Endothelial cell of umbilical vein (primary cell): ENCODE results near the gene EXD3. TPM values are rescaled to one million over a fixed set of nuclear protein-coding genes. Genes with fewer than 3 reads are reported as not detected.

Source experiments
- BruUV-seq: library from RNA; stranded (reverse); fragments of 400-500 nt; replicated peaks from 2 replicates; lab custom pipeline; 2021; lab: Mats Ljungman, UMichigan
- CTCF ChIA-PET: fragments of 300-600, 350-600 bp; sonication (Branson Sonifier 250); formaldehyde crosslinking; loops from one replicate; lab custom pipeline; 2021; ENCODE audit warnings: antibody characterized with exemption, inconsistent platforms; lab: Charles Lee
- POLR2A ChIA-PET: fragments of 300-600, 350-600 bp; sonication (Branson Sonifier 250); formaldehyde crosslinking; loops from one replicate; lab custom pipeline; 2021; ENCODE audit warnings: antibody characterized with exemption, inconsistent platforms; lab: Charles Lee
- DNase-seq: peaks from one replicate; pipeline ENCODE4 v3.0.0-alpha.2; 2011; ENCODE audit warnings: low read depth, low spot score
- FAIRE-seq: peaks from 2 replicates; lab custom pipeline; 2011; peaks lifted over from hg19 to GRCh38; lab: Jason Lieb, UNC
- H2AFZ ChIP-seq: 2 replicates; pipeline ENCODE4 v1.6.0; 2012; ENCODE audit warnings: low read depth, low read length, control low read depth, inconsistent platforms
- H3K27ac ChIP-seq: 2 replicates; pipeline ENCODE4 v1.5.1; 2011; ENCODE audit warnings: low read depth, mild to moderate bottlenecking, control low read depth, low read length, moderate library complexity; ENCODE audit not compliant: insufficient read depth
- H3K27me3 ChIP-seq, 2 experiments: 2 replicates each; pipeline versions ENCODE4 v1.6.0 to v1.6.1; 2011; ENCODE audit warnings: low read length in 2 of 2, mixed read lengths in 1 of 2; ENCODE audit not compliant: control insufficient read depth in 2 of 2, insufficient read depth in 2 of 2
- H3K36me3 ChIP-seq, 2 experiments: 2 replicates in 1 of 2; 3 replicates in 1 of 2; pipeline ENCODE4 v1.5.1; 2011; ENCODE audit warnings: low read length in 2 of 2, mild to moderate bottlenecking in 1 of 2, moderate library complexity in 1 of 2; ENCODE audit not compliant: control insufficient read depth in 2 of 2, insufficient read depth in 2 of 2; ENCODE audit errors: extremely low read depth in 1 of 2
- H3K4me1 ChIP-seq: 3 replicates; pipeline ENCODE4 v1.5.1; 2011; ENCODE audit warnings: mild to moderate bottlenecking, low read length; ENCODE audit not compliant: control insufficient read depth, insufficient read depth; ENCODE audit errors: extremely low read depth
- H3K4me2 ChIP-seq: 2 replicates; pipeline ENCODE4 v1.6.1; 2011; ENCODE audit warnings: low read length, control low read depth, mixed read lengths; ENCODE audit not compliant: insufficient read depth
- H3K4me3 ChIP-seq, 3 experiments: fragments of 200-600 bp in 1 of 3; sonication (generic), shearing (Covaris generic) in 1 of 3; replicated peaks in 1 of 3; 2 replicates each; pipeline ENCODE4 v1.5.1; 2011 to 2016; ENCODE audit warnings: control low read depth in 3 of 3, low read length in 3 of 3, mild to moderate bottlenecking in 2 of 3, inconsistent platforms in 1 of 3, low read depth in 1 of 3, moderate library complexity in 1 of 3; ENCODE audit not compliant: insufficient read depth in 1 of 3
- H3K79me2 ChIP-seq: 2 replicates; pipeline ENCODE4 v1.6.0; 2012; ENCODE audit warnings: low read length, inconsistent platforms; ENCODE audit not compliant: control insufficient read depth, insufficient read depth
- H3K9ac ChIP-seq: replicated peaks from 2 replicates; pipeline ENCODE3; 2011; ENCODE audit warnings: low read length, control low read depth; ENCODE audit not compliant: insufficient read depth; ENCODE audit errors: extremely low read depth
- H3K9me1 ChIP-seq: replicated peaks from 3 replicates; pipeline ENCODE4 v1.6.0; 2011; ENCODE audit warnings: mild to moderate bottlenecking, low read length; ENCODE audit not compliant: control insufficient read depth, insufficient read depth; ENCODE audit errors: extremely low read depth
- H3K9me3 ChIP-seq: replicated peaks from 2 replicates; pipeline ENCODE4 v1.5.1; 2012; ENCODE audit warnings: low read length, inconsistent platforms; ENCODE audit not compliant: control insufficient read depth, insufficient read depth
- H4K20me1 ChIP-seq: replicated peaks from 2 replicates; pipeline ENCODE3; 2011; ENCODE audit warnings: mild to moderate bottlenecking, low read length; ENCODE audit not compliant: control insufficient read depth, insufficient read depth; ENCODE audit errors: extremely low read depth
- EZH2 ChIP-seq: IDR thresholded peaks from 2 replicates; pipeline ENCODE4 v1.6.1; 2012; ENCODE audit warnings: borderline replicate concordance, low read depth, mild to moderate bottlenecking, moderate library complexity, low read length, inconsistent platforms; ENCODE audit not compliant: severe bottlenecking
- FOS ChIP-seq: IDR thresholded peaks from 2 replicates; pipeline ENCODE4 v1.6.1; 2011; ENCODE audit warnings: mild to moderate bottlenecking, low read length, moderate library complexity, borderline replicate concordance; ENCODE audit not compliant: insufficient read depth
- GATA2 ChIP-seq: IDR thresholded peaks from 2 replicates; pipeline ENCODE4 v1.7.0; 2011; ENCODE audit warnings: low read depth, mild to moderate bottlenecking, moderate library complexity, mixed read lengths, low read length; ENCODE audit not compliant: insufficient read length, insufficient read depth
- JUN ChIP-seq: IDR thresholded peaks from 2 replicates; pipeline ENCODE4 v1.6.1; 2011; ENCODE audit warnings: borderline replicate concordance, low read depth; ENCODE audit not compliant: insufficient read length, insufficient read depth
- MAX ChIP-seq: IDR thresholded peaks from 2 replicates; pipeline ENCODE4 v1.6.1; 2011; ENCODE audit not compliant: insufficient read depth, insufficient read length
- MYC ChIP-seq: IDR thresholded peaks from one replicate; pipeline ENCODE4 v1.6.1; 2011; ENCODE audit warnings: mild to moderate bottlenecking, low read depth, low read length
- POLR2A ChIP-seq: IDR thresholded peaks from 2 replicates; pipeline ENCODE4 v1.6.1; 2012; ENCODE audit warnings: low read depth, mild to moderate bottlenecking, control low read depth, low read length
- POLR2AphosphoS5 ChIP-seq: IDR thresholded peaks from 2 replicates; pipeline ENCODE4 v1.6.1; 2012; ENCODE audit warnings: low read depth, mild to moderate bottlenecking, control low read depth, low read length, moderate library complexity; ENCODE audit not compliant: insufficient read depth
- dilution Hi-C: fragments of 300-500 bp; cut with MboI; formaldehyde crosslinking; loops from one replicate; pipeline ENCODE4 v1.15.0; 2019; ENCODE audit warnings: low sequenced_read_pairs; ENCODE audit not compliant: extremely low pct_ligation_motif_present
- intact Hi-C: fragments of 100-400 bp; cut with micrococcal nuclease; formaldehyde crosslinking; loops from one replicate; pipeline ENCODE4 v1.10.0; 2022
- polyA plus RNA-seq, 4 experiments: library from polyadenylated mRNA; depleted of rRNA in 3 of 4; stranded (reverse) in 3 of 4; unstranded in 1 of 4; fragments of >200 nt; gene quantifications; 2 replicates each; pipeline versions ENCODE4 v1.2.1 to v1.2.3, GENCODE V29; 2011 to 2012; ENCODE audit warnings: missing spikeins in 1 of 4
- total RNA-seq: library from RNA; stranded (reverse); gene quantifications from 2 replicates; pipeline ENCODE4 v1.2.3, GENCODE V29; 2021
- TF ChIP-seq, protein P1 (sequence below), 2 donors: IDR thresholded peaks; 1 replicate in 1 of 2; 2 replicates in 1 of 2; pipeline ENCODE4 v1.5.1; 2011; ENCODE audit warnings: low read length in 2 of 2, mild to moderate bottlenecking in 2 of 2, moderate library complexity in 2 of 2, control low read depth in 1 of 2, inconsistent platforms in 1 of 2, low read depth in 1 of 2; ENCODE audit not compliant: insufficient read depth in 1 of 2; ENCODE audit errors: extremely low read depth in 1 of 2

Gene EXD3
- total and polyA plus RNA-seq, 2 donors (not counting 3 experiments of a cell fraction or from before 2014, with no cell fraction given), result 17.7 to 30.3 TPM

DNA sequence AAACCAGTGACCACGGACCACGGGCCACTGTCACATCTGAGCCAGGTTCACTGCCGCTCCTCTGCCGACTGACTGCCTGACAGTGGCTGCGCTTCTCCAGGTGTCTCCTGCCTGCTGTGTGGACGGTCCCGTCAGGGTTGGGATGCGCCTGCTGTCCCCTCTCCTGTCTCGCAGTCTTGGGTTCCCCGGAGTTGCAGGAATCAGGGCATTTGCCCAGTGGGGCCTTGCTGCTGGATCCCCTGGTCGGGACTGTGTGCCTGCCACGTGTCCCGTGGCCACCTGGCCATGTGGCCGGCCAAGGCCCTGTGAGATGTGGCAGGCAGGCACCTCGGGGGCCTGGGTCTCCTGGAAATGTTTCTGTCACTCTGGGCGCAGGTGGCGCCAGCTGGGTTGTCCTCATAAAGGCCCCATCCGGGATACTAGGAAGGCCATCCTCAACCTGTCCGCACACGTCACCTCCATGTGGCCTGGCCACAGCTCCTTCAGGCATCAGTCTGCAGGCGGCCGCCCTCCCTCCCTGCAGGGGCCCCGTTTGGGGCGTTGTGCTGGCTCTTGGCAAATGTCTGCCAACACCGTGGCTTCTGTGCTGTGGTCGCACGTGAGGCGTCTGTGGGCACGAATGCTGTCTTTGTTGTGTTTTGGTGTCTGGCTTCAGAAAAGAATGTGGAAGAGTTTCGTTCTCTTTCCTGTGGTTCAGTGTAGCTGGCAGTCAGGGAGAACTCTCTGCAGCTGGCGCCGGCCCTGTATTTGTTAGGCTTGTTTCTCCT is 151.8 kb downstream of the EXD3 start:
- Histone ChIP-seq H3K27ac (no peak overlapping the region), H2AFZ (no peak overlapping the region), H3K9me1 (no peaks in the 10 kb centered on the region), H3K9me3 (no peaks in the 10 kb centered on the region), H4K20me1 (no peaks in the 10 kb centered on the region), H3K4me3 (no peak overlapping the region), H3K79me2 (no peaks in the 10 kb centered on the region), H3K4me2 (no peak overlapping the region), H3K27me3 (no peaks in the 10 kb centered on the region), H3K36me3 (peaks cover 0 to 28% of the 10 kb centered on the region in 2 experiments), H3K9ac (no peak overlapping the region), H3K4me1 (peaks cover 23% of the 10 kb centered on the region)
- ChIA-PET POLR2A (no interaction called here), CTCF (no interaction called here)
- TF ChIP-seq MYC (no peak), FOS (no peak), EZH2 (no peak), JUN (no peak), POLR2AphosphoS5 (no peak), POLR2A (no peak), MAX (no peak), GATA2 (no peak)
- TF ChIP-seq, protein P1, sequence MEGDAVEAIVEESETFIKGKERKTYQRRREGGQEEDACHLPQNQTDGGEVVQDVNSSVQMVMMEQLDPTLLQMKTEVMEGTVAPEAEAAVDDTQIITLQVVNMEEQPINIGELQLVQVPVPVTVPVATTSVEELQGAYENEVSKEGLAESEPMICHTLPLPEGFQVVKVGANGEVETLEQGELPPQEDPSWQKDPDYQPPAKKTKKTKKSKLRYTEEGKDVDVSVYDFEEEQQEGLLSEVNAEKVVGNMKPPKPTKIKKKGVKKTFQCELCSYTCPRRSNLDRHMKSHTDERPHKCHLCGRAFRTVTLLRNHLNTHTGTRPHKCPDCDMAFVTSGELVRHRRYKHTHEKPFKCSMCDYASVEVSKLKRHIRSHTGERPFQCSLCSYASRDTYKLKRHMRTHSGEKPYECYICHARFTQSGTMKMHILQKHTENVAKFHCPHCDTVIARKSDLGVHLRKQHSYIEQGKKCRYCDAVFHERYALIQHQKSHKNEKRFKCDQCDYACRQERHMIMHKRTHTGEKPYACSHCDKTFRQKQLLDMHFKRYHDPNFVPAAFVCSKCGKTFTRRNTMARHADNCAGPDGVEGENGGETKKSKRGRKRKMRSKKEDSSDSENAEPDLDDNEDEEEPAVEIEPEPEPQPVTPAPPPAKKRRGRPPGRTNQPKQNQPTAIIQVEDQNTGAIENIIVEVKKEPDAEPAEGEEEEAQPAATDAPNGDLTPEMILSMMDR (IDR thresholded peaks at IDR 0.05; ENCODE audit: extremely low read depth in 1 of 2, insufficient read depth in 1 of 2, low read depth in 1 of 2, low read length in 2 of 2), result no peak
- FAIRE-seq (no peak), DNase-seq (no peak)
- BruUV-seq, result no TSS peak
- intact Hi-C loops (no loop called here), dilution Hi-C loops (no loop called here)
